HCT116 (cell line): ENCODE data around the gene RLN1. TPM values are rescaled to one million over a fixed set of nuclear protein-coding genes. Genes with fewer than 3 reads are reported as not detected.
"Not testable (repeated sequence)": the region's sequence is repeated elsewhere in the genome, so short reads cannot be mapped to it uniquely, and the experiment has no call there.

Experiments used
- ATAC-seq: fragments of 200-7000 bp; cut with Tn5 transposase; 2 replicates; pipeline ENCODE4 v1.9.1; 2020; ENCODE audit warnings: mild to moderate bottlenecking, moderate library complexity
- BruUV-seq: library from RNA; stranded (reverse); fragments of 400-500 nt; replicated peaks from 2 replicates; lab custom pipeline; 2021; lab: Mats Ljungman, UMichigan
- CTCF ChIA-PET: fragments of 300-600 bp; sonication (Branson Sonifier 250); formaldehyde crosslinking; loops from one replicate; lab custom pipeline; 2021; ENCODE audit warnings: antibody characterized with exemption; lab: Charles Lee
- POLR2A ChIA-PET: fragments of 300-600, 350-600 bp; sonication (Branson Sonifier 250); formaldehyde crosslinking; loops from one replicate; lab custom pipeline; 2021; ENCODE audit warnings: antibody characterized with exemption; lab: Charles Lee
- RAD21 ChIA-PET, 2 experiments: fragments of 300-600 bp; sonication (Branson Sonifier 250); formaldehyde crosslinking; loops; one replicate each; lab custom pipeline; 2023; ENCODE audit warnings: low total read pairs in 2 of 2; ENCODE audit not compliant: uncharacterized antibody in 2 of 2, unreplicated experiment in 2 of 2, low non-redundant PET in 1 of 2; lab: Charles Lee
- DNase-seq: peaks from one replicate; pipeline ENCODE4 v3.0.0-alpha.2; 2010; ENCODE audit warnings: low read depth, low spot score
- H2AFZ ChIP-seq: fragments of 200-600 bp; shearing (Covaris generic), sonication (generic); 2 replicates; pipeline ENCODE4 v1.6.1; 2017; ENCODE audit warnings: low read depth, mixed run types, mixed read lengths, antibody characterized with exemption, low read length; ENCODE audit not compliant: poor library complexity, severe bottlenecking
- H3K27ac ChIP-seq: 2 replicates; pipeline ENCODE4 v1.5.1; 2012; ENCODE audit warnings: low read depth, low read length
- H3K27me3 ChIP-seq: fragments of 200-600 bp; sonication (generic); 2 replicates; pipeline ENCODE4 v1.6.1; 2016; ENCODE audit warnings: mixed run types, low read length, mixed read lengths; ENCODE audit not compliant: insufficient read depth
- H3K36me3 ChIP-seq, 2 experiments: fragments of 200-500 bp in 1 of 2; fragments of 200-600 bp in 1 of 2; sonication (Bioruptor generic) in 1 of 2; sonication (generic) in 1 of 2; 2 replicates each; pipeline versions ENCODE4 v1.5.1 to v1.6.1; 2014 to 2016; ENCODE audit warnings: low read length in 2 of 2, inconsistent platforms in 1 of 2, mixed read lengths in 1 of 2, mixed run types in 1 of 2; ENCODE audit not compliant: insufficient read depth in 2 of 2, control insufficient read depth in 1 of 2
- H3K4me1 ChIP-seq, 2 experiments: fragments of 200-600 bp in 1 of 2; sonication (generic) in 1 of 2; 2 replicates each; pipeline versions ENCODE4 v1.5.1 to v1.6.1; 2012 to 2017; ENCODE audit warnings: low read length in 2 of 2, inconsistent platforms in 1 of 2, mild to moderate bottlenecking in 1 of 2, mixed read lengths in 1 of 2, mixed run types in 1 of 2, moderate library complexity in 1 of 2; ENCODE audit not compliant: insufficient read depth in 2 of 2, control insufficient read depth in 1 of 2
- H3K4me2 ChIP-seq: fragments of 200-600 bp; sonication (generic); 2 replicates; pipeline ENCODE4 v1.6.1; 2017; ENCODE audit warnings: mixed run types, low read length, mixed read lengths
- H3K4me3 ChIP-seq, 2 experiments: fragments of 200-600 bp in 1 of 2; sonication (generic) in 1 of 2; replicated peaks in 1 of 2; 2 replicates each; pipeline ENCODE4 v1.5.1; 2011 to 2016; ENCODE audit warnings: low read length in 2 of 2, control low read depth in 1 of 2, low read depth in 1 of 2, mild to moderate bottlenecking in 1 of 2, mixed read lengths in 1 of 2, mixed run types in 1 of 2
- H3K79me2 ChIP-seq: fragments of 200-600 bp; sonication (generic); 2 replicates; pipeline ENCODE4 v1.6.1; 2017; ENCODE audit warnings: mild to moderate bottlenecking, mixed run types, low read length, moderate library complexity, mixed read lengths; ENCODE audit not compliant: insufficient read depth
- H3K9ac ChIP-seq: fragments of 200-600 bp; sonication (generic); 2 replicates; pipeline ENCODE4 v1.6.1; 2016; ENCODE audit warnings: low read length, mixed read lengths
- H3K9me2 ChIP-seq: fragments of 200-600 bp; sonication (generic), shearing (Covaris generic); 2 replicates; pipeline ENCODE4 v1.6.1; 2017; ENCODE audit warnings: mixed run types, mild to moderate bottlenecking, moderate library complexity; ENCODE audit not compliant: insufficient read depth
- H3K9me3 ChIP-seq, 2 experiments: fragments of 200-500 bp in 1 of 2; fragments of 200-600 bp in 1 of 2; sonication (Bioruptor generic) in 1 of 2; sonication (generic) in 1 of 2; 2 replicates each; pipeline ENCODE4 v1.6.1; 2014 to 2017; ENCODE audit warnings: low read length in 2 of 2, mixed read lengths in 2 of 2, inconsistent platforms in 1 of 2, low read depth in 1 of 2, mild to moderate bottlenecking in 1 of 2, mixed run types in 1 of 2, moderate library complexity in 1 of 2; ENCODE audit not compliant: control insufficient read depth in 1 of 2, insufficient read depth in 1 of 2
- H4K20me1 ChIP-seq: fragments of 200-600 bp; sonication (generic), shearing (Covaris generic); 2 replicates; pipeline ENCODE4 v1.6.1; 2017; ENCODE audit warnings: mixed run types, mild to moderate bottlenecking, moderate library complexity; ENCODE audit not compliant: insufficient read depth
- ATF3 ChIP-seq: IDR thresholded peaks from 2 replicates; pipeline ENCODE4 v1.6.1; 2012
- CEBPB ChIP-seq: IDR thresholded peaks from 2 replicates; pipeline ENCODE4 v1.6.1; 2012; ENCODE audit warnings: low read depth
- ELF1 ChIP-seq: IDR thresholded peaks from 2 replicates; pipeline ENCODE4 v1.6.1; 2012; ENCODE audit warnings: low read depth, borderline replicate concordance
- EZH2 ChIP-seq: fragments of 200-600 bp; sonication (generic); IDR thresholded peaks from 2 replicates; pipeline ENCODE4 v1.6.1; 2017; ENCODE audit warnings: antibody characterized with exemption, mixed run types
- JUND ChIP-seq: IDR thresholded peaks from 2 replicates; pipeline ENCODE4 v1.6.1; 2012
- SP1 ChIP-seq: IDR thresholded peaks from 2 replicates; pipeline ENCODE4 v1.6.1; 2012; ENCODE audit warnings: low read depth
- TCF7L2 ChIP-seq: IDR thresholded peaks from 2 replicates; pipeline ENCODE4 v1.7.0; 2011; ENCODE audit warnings: borderline replicate concordance, inconsistent platforms; ENCODE audit not compliant: insufficient read depth, insufficient read length; ENCODE audit errors: extremely low read depth
- YY1 ChIP-seq: IDR thresholded peaks from 2 replicates; pipeline ENCODE4 v1.6.1; 2011; ENCODE audit warnings: low read length, low read depth, moderate library complexity, mild to moderate bottlenecking; ENCODE audit not compliant: insufficient replicate concordance; ENCODE audit errors: extremely low read depth
- intact Hi-C: fragments of 100-400 bp; cut with micrococcal nuclease; formaldehyde crosslinking; loops from 2 replicates; pipeline ENCODE4 v1.10.0; 2022
- total RNA-seq: library from RNA; stranded (reverse); gene quantifications from one replicate; pipeline ENCODE4 v1.2.1, GENCODE V29; 2021; ENCODE audit not compliant: unreplicated experiment

RLN1 gene
- total RNA-seq, 1 experiment from 2014 or later, result not detected

DNA sequence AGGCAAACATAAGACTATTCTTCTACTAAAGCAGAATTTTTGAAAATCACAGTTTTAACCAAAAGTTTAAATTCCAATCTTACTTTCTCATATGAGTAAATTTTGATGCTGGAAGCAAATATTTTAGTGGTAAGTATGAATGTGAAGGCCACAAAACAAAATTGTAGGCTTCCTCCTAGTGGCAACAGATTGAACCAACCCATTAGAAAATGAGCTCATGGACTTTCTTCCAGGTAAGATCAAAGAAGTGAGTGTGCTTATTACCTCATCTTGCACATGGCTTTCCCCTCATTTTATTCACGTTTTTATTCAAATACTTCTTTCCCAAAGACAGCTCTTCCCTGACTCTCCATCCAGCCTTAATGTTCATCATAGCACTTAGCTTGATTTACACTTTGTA lies 18.6 kb downstream of the RLN1 start (continued):
- TF ChIP-seq SP1, result no peak

GRCh38 chr9:5316406-5316805 lies 23.3 kb downstream of the RLN1 start:
- ATAC-seq, H3K27ac ChIP-seq, BruUV-seq, H3K27me3 ChIP-seq, H3K9ac ChIP-seq, H4K20me1 ChIP-seq, H3K4me1 ChIP-seq, POLR2A ChIA-PET, H3K9me3 ChIP-seq, H2AFZ ChIP-seq, H3K36me3 ChIP-seq, DNase-seq, RAD21 ChIA-PET, CTCF ChIA-PET, H3K4me3 ChIP-seq, H3K4me2 ChIP-seq, H3K79me2 ChIP-seq, H3K9me2 ChIP-seq, intact Hi-C loops: not testable (repeated sequence)

GRCh38 chr9:5315187-5315923 lies 24.3 kb downstream of the RLN1 start:
- ChIA-PET POLR2A (no interaction called here), RAD21 (interaction anchor here in 1 of 2 experiments (0.7 kb wide), 1 partner anchor 129 kb away, joined by 3 read pairs; no protein-coding TSS in a partner anchor), CTCF (no interaction called here)
- Histone ChIP-seq H3K4me1 (no peaks in the 10 kb centered on the region), H3K4me2 (no peak overlapping the region), H2AFZ (no peak overlapping the region), H3K79me2 (no peaks in the 10 kb centered on the region), H3K27ac (no peak overlapping the region), H3K36me3 (no peaks in the 10 kb centered on the region), H3K9ac (no peak overlapping the region), H3K9me3 (no peaks in the 10 kb centered on the region), H3K27me3 (no peaks in the 10 kb centered on the region), H3K4me3 (no peak overlapping the region), H3K9me2 (no peaks in the 10 kb centered on the region), H4K20me1 (no peaks in the 10 kb centered on the region)
- intact Hi-C loops, result no loop called here
- DNase-seq (no peak), ATAC-seq (no peak)
- no TSS peak for BruUV-seq
- no peak for TF ChIP-seq YY1
- TF ChIP-seq CEBPB, result no peak
- no peak for TF ChIP-seq TCF7L2
- no peak for TF ChIP-seq EZH2
- no peak for TF ChIP-seq ELF1
- no peak for TF ChIP-seq JUND
- TF ChIP-seq ATF3, result no peak
